ENCODE results near the gene AGER.
"Not testable (repeated sequence)": the region's sequence is repeated elsewhere in the genome, so short reads cannot be mapped to it uniquely, and the experiment has no call there.

DNA sequence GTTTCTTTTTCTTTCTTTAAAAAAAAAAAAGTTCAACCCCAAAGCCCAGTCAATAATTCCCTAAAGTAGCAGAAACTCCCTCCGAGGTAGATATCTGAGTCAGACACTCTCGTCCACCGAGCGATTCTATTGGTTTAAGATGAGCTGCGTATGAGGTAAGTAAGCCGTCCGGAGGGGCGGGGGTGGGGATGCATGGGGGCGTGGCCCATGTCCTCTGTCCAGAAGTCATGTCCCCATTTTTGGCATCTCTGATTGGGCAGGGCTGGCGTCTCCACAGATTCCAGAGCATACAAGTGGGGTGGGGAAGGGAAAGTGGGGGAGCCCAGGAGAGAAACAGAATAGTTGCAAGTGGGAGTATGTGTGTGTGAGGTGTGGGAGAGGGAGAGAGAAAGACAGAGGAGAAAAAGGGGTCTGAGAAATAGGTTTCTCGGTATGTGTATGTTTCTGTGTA lies 1.7 kb upstream of the AGER start:
- TF ChIP-seq, protein P1, sequence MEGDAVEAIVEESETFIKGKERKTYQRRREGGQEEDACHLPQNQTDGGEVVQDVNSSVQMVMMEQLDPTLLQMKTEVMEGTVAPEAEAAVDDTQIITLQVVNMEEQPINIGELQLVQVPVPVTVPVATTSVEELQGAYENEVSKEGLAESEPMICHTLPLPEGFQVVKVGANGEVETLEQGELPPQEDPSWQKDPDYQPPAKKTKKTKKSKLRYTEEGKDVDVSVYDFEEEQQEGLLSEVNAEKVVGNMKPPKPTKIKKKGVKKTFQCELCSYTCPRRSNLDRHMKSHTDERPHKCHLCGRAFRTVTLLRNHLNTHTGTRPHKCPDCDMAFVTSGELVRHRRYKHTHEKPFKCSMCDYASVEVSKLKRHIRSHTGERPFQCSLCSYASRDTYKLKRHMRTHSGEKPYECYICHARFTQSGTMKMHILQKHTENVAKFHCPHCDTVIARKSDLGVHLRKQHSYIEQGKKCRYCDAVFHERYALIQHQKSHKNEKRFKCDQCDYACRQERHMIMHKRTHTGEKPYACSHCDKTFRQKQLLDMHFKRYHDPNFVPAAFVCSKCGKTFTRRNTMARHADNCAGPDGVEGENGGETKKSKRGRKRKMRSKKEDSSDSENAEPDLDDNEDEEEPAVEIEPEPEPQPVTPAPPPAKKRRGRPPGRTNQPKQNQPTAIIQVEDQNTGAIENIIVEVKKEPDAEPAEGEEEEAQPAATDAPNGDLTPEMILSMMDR (IDR thresholded peaks at IDR 0.05; ENCODE audit: insufficient read depth, low read depth, low read length), result not testable (repeated sequence)
- TF ChIP-seq EZH2 (IDR thresholded peaks at IDR 0.05; ENCODE audit: insufficient read depth, low read length), result not testable (repeated sequence)

Data from astrocyte (in vitro differentiated cells and primary cell).